ENCODE measurements around the gene WBP4. TPM values are rescaled to one million over a fixed set of nuclear protein-coding genes. Genes with fewer than 3 reads are reported as not detected.
A peak's percentile ranks its signal among the peaks of the same experiment; 100 is the strongest.

Gene WBP4
- total and polyA plus RNA-seq, 7 donors: 5.1 to 25.0 (median 11.6) TPM

DNA sequence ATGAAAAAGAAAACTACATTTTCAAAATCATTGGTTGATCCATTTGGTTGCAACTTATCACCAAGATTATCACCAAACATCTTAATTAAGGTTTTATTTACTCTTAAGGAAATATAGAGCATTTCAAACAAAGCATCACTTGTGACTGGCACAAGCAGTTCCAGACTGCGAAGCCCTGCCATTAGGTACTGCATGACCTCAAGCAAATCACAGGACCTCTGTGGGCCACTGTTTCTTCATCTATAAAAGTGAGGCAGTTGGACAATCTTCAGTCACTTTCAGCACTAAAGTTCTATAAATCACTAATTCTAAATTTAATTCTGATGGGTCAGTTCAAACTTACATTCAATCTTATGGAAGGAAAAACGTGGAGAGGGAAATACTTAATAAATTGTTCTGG, 44.1 kb upstream of the WBP4 start:
- H3K9me3 ChIP-seq: no peaks in the 10 kb centered on the region
- H3K4me1 ChIP-seq: peaks cover 0 to 62% (median 36%) of the 10 kb centered on the region in 4 donors
- peak overlapping the region in 1 of 4 donors; percentile 18 for H3K4me3 ChIP-seq
- intact Hi-C loops (cut with DNase I): no loop called here
- 9 to 18% methylated on average over 2 of the region's 2 CpGs for whole genome bisulfite sequencing, 2 donors
- peak overlapping the region in 3 of 4 donors; percentile 22 to 67 (median 33) for H3K27ac ChIP-seq
- TF ChIP-seq, protein P1, sequence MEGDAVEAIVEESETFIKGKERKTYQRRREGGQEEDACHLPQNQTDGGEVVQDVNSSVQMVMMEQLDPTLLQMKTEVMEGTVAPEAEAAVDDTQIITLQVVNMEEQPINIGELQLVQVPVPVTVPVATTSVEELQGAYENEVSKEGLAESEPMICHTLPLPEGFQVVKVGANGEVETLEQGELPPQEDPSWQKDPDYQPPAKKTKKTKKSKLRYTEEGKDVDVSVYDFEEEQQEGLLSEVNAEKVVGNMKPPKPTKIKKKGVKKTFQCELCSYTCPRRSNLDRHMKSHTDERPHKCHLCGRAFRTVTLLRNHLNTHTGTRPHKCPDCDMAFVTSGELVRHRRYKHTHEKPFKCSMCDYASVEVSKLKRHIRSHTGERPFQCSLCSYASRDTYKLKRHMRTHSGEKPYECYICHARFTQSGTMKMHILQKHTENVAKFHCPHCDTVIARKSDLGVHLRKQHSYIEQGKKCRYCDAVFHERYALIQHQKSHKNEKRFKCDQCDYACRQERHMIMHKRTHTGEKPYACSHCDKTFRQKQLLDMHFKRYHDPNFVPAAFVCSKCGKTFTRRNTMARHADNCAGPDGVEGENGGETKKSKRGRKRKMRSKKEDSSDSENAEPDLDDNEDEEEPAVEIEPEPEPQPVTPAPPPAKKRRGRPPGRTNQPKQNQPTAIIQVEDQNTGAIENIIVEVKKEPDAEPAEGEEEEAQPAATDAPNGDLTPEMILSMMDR (IDR thresholded peaks at IDR 0.05): no peak
- peak in 2 of 4 donors; percentile 11 to 40 for TF ChIP-seq POLR2AphosphoS5 (IDR thresholded peaks at IDR 0.05)
- DNase-seq: no peak
- H3K27me3 ChIP-seq: no peaks in the 10 kb centered on the region
- H3K36me3 ChIP-seq: no peaks in the 10 kb centered on the region

DNA sequence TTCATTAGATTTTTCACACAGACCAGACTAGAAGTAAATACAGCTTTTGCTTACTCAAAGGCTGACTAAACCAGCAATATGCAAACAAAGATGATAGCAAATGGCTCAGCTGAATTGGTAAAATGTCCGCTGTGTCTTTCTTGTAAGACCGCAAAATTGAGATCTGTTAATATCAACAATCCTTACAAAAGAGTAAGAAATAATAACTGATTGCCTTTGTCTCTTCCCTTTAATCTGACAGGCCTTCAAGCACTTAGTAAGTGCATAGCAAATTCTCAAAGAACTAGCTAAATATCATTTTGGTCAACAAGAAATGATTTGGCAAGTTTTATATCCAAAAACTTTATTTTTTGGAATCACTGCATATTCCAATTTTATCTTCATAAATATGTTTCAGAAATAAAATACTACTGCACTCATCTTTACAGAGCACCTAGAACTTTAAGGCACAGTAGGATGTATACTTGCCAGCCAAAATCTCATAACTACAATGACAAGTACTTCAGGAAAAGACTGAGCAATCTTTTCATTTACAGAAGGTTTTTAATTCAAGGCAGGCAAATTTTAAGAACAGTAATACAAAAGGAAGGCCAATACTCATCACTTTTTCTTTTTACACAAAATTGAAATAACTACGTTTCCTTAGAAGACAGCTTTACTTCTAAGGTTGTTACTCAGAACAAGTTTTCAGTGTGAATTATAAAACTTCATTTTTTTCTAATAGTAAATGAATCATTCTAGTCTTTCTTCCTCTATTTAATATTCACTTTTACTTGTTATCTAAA, 43.3 kb upstream of the WBP4 start:
- no peak for DNase-seq
- Histone ChIP-seq H3K9me3 (no peaks in the 10 kb centered on the region), H3K4me1 (peaks cover 0 to 62% (median 35%) of the 10 kb centered on the region in 4 donors), H3K36me3 (no peaks in the 10 kb centered on the region), H3K27me3 (no peaks in the 10 kb centered on the region), H3K27ac (peak overlapping the region in 3 of 4 donors; percentile 33 to 67 (median 45)), H3K4me3 (peak overlapping the region in 2 of 4 donors; percentile 8 to 18)
- no peak for TF ChIP-seq POLR2A (IDR thresholded peaks at IDR 0.05)
- no peak for TF ChIP-seq POLR2AphosphoS5 (IDR thresholded peaks at IDR 0.05)
- no peak for TF ChIP-seq EP300 (IDR thresholded peaks at IDR 0.05)
- TF ChIP-seq, protein P1 (IDR thresholded peaks at IDR 0.05): no peak
- intact Hi-C loops (cut with DNase I): no loop called here
- 8 to 24% methylated on average over 3 of the region's 3 CpGs for WGBS, 2 donors

DNA sequence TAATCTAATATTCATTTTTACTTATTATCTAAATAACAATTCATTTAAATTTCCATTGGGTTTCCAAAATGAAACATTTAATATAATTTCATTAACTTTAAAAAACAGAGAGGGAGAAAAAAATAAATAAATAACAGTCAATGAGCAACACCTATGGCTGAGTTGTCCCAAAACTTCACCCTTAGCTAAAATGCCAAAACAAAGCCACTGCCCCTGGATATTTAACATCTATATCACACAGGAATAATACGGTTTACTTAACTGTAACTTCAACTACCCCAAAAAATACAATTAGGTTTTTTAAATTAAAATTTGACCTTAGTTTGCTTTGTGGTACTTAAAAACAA, 42.7 kb upstream of the WBP4 start:
- Histone ChIP-seq H3K27ac (peak overlapping the region in 3 of 4 donors; percentile 33 to 67 (median 45)), H3K4me3 (peak overlapping the region in 3 of 4 donors; percentile 6 to 18 (median 8)), H3K4me1 (peaks cover 0 to 62% (median 35%) of the 10 kb centered on the region in 4 donors), H3K27me3 (no peaks in the 10 kb centered on the region), H3K36me3 (no peaks in the 10 kb centered on the region), H3K9me3 (no peaks in the 10 kb centered on the region)
- intact Hi-C loops (cut with DNase I): no loop called here
- TF ChIP-seq EP300 (IDR thresholded peaks at IDR 0.05) (no peak), POLR2A (IDR thresholded peaks at IDR 0.05) (no peak), POLR2AphosphoS5 (IDR thresholded peaks at IDR 0.05) (no peak)
- TF ChIP-seq, protein P1 (IDR thresholded peaks at IDR 0.05): no peak
- no peak for DNase-seq
- 6 to 20% methylated on average over 1 of the region's 1 CpG for WGBS, 2 donors

DNA sequence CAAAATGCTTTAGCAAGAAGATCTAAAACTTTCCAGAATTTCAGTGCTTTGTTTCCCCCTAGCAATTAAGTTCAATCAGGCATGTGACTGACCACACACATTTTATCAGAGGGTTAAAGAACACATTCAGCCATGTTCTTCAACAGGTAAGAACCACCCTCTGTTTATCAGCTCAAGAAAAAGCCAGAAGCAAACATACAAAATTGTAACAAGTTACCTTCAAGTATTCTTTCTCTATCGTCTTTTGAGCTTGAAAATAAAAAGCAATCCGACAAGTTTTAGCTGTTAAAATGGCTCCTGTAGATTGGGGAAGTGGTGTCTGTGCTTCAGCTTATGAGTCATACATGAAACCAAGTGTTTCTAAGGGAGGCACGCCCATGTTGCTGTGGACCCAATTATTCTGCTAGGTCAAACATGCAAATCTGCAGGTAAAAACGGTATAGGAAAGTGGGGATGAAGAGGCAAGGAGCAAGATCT, 42.3 kb upstream of the WBP4 start, which contains the start of gene ELF1:
ELF1 (minus strand) TSS at position 306 of the 477 bp plus-strand sequence. CDS start 37,262 bp downstream, outside the sequence.
- TF ChIP-seq EP300 (IDR thresholded peaks at IDR 0.05) (no peak), POLR2AphosphoS5 (IDR thresholded peaks at IDR 0.05) (peak in 2 of 4 donors; percentile 25 to 52)

DNA sequence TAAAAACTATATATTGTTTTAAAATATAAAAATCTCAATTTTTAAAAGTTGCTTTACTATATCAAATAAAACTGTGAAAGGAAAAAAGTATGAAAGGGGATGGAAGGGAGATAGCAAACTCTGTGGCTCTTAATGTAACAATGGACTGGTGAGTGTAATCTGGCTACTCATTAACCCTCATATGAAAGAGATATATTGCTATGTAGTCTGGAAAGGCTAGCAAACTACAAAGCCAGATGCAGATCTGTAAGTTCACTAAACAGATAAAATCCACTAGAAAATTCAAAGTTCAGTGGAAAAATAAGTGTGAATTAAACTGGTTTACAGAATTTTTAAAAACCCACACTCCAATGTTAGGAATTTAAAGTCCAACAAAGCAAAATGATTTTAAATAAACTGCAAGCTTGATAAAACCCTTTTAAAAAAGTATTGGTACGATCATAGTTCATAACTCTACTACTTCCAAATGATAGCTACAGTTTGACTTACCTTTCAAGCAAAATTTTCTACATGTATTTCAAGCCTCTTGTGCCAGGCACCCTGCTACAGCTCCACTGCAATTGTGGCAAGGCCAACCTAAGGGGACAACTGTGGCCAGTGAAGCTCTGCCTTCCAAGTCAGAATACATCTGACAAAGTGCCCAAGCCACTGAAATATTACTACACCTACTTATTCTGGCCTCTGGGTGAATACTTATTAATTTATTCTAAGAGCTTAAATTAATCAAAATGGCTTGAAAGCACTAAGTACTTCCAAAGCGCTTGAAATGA, 41.5 kb upstream of the WBP4 start:
- no peaks in the 10 kb centered on the region for H3K27me3 ChIP-seq
- no peak overlapping the region for H3K4me3 ChIP-seq
- H3K36me3 ChIP-seq: no peaks in the 10 kb centered on the region
- H3K9me3 ChIP-seq: no peaks in the 10 kb centered on the region
- TF ChIP-seq, protein P1 (IDR thresholded peaks at IDR 0.05): no peak
- TF ChIP-seq EP300 (IDR thresholded peaks at IDR 0.05) (no peak), POLR2A (IDR thresholded peaks at IDR 0.05) (no peak), POLR2AphosphoS5 (IDR thresholded peaks at IDR 0.05) (no peak)
- 24 to 71% methylated on average over 2 of the region's 2 CpGs for WGBS, 2 donors
- H3K27ac ChIP-seq: peak overlapping the region in 1 of 4 donors; percentile 67
- H3K4me1 ChIP-seq: peaks cover 0 to 51% (median 32%) of the 10 kb centered on the region in 4 donors
- intact Hi-C loops (cut with DNase I): no loop called here
- no peak for DNase-seq

More for the DNA sequence above, 42.3 kb upstream of the WBP4 start, which contains the start of gene ELF1:
- Histone ChIP-seq H3K9me3 (no peaks in the 10 kb centered on the region), H3K27me3 (no peaks in the 10 kb centered on the region), H3K4me3 (peak within 1 kb of the TSS in 3 of 4 donors; percentile 6 to 18 (median 8)), H3K4me1 (peaks cover 0 to 58% (median 35%) of the 10 kb centered on the region in 4 donors), H3K27ac (peak within 1 kb of the TSS in 3 of 4 donors; percentile 33 to 67 (median 45)), H3K36me3 (no peaks in the 10 kb centered on the region)
- no peak for DNase-seq
- intact Hi-C loops (cut with DNase I): no loop called here
- 4 to 16% methylated on average over 4 of the region's 4 CpGs for WGBS, 2 donors
